GM12891 (cell line): ENCODE data around the gene ATG10.
A peak's percentile ranks its signal among the peaks of the same experiment; 100 is the strongest.
"Not testable (repeated sequence)": the region's sequence is repeated elsewhere in the genome, so short reads cannot be mapped to it uniquely, and the experiment has no call there.

ENCODE experiments used
- DNase-seq: peaks from one replicate; pipeline ENCODE4 v3.0.0; 2011; ENCODE audit warnings: low spot score; ENCODE audit not compliant: insufficient read length
- FAIRE-seq: peaks from 2 replicates; lab custom pipeline; 2011; peaks lifted over from hg19 to GRCh38; lab: Jason Lieb, UNC
- PAX5 ChIP-seq: IDR thresholded peaks from 2 replicates; pipeline ENCODE4 v1.6.1; 2011; ENCODE audit warnings: low read length, moderate library complexity, mild to moderate bottlenecking; ENCODE audit not compliant: insufficient read depth, severe bottlenecking
- POLR2A ChIP-seq: IDR thresholded peaks from 2 replicates; pipeline ENCODE4 v1.6.1; 2011; ENCODE audit warnings: low read depth, low read length, control low read depth
- POLR2AphosphoS5 ChIP-seq: IDR thresholded peaks from 2 replicates; pipeline ENCODE4 v1.6.1; 2011; ENCODE audit warnings: low read depth, low read length, control low read depth
- POU2F2 ChIP-seq: IDR thresholded peaks from 2 replicates; pipeline ENCODE4 v1.6.1; 2011; ENCODE audit warnings: low read depth, mild to moderate bottlenecking, control low read depth, low read length, moderate library complexity
- SPI1 ChIP-seq: IDR thresholded peaks from 2 replicates; pipeline ENCODE4 v1.6.1; 2011; ENCODE audit warnings: low read depth, low read length, control low read depth
- TAF1 ChIP-seq: IDR thresholded peaks from 2 replicates; pipeline ENCODE4 v1.6.1; 2011; ENCODE audit warnings: low read depth, low read length, control low read depth

The ATG10 gene

GRCh38 chr5:81980598-81981260 is 8.9 kb downstream of the ATG10 start:
- DNase-seq: no peak
- TF ChIP-seq SPI1: no peak
- TF ChIP-seq TAF1: no peak
- no peak for TF ChIP-seq POU2F2
- no peak for TF ChIP-seq PAX5
- no peak for TF ChIP-seq POLR2A
- no peak for TF ChIP-seq POLR2AphosphoS5
- FAIRE-seq: no peak

GRCh38 chr5:81982172-81982685 is 10.4 kb downstream of the ATG10 start:
- FAIRE-seq, DNase-seq: not testable (repeated sequence)

GRCh38 chr5:81983148-81983547 is 11.3 kb downstream of the ATG10 start:
- DNase-seq, FAIRE-seq: not testable (repeated sequence)

GRCh38 chr5:81983563-81983962 is 11.7 kb downstream of the ATG10 start:
- not testable (repeated sequence) for DNase-seq, FAIRE-seq

- FAIRE-seq: no peak
- TF ChIP-seq POLR2AphosphoS5: no peak
- TF ChIP-seq POLR2A: no peak
- no peak for TF ChIP-seq TAF1
- no peak for DNase-seq
Measured at GRCh38 chr5:81986126-81986525, 14.3 kb downstream of the ATG10 start.

- FAIRE-seq (no peak), DNase-seq (no peak)
- TF ChIP-seq SPI1 (no peak), POU2F2 (no peak), POLR2A (no peak), TAF1 (no peak), POLR2AphosphoS5 (no peak), PAX5 (no peak)
Measured at GRCh38 chr5:81989204-81989603, 17.4 kb downstream of the ATG10 start.

GRCh38 chr5:81994679-81995078 is 22.9 kb downstream of the ATG10 start:
- TF ChIP-seq POLR2A (no peak), POU2F2 (no peak)
- FAIRE-seq (no peak), DNase-seq (no peak)

- TF ChIP-seq POLR2A: no peak
- FAIRE-seq: no peak
- DNase-seq: no peak
Measured at GRCh38 chr5:81995407-81995806, 23.6 kb downstream of the ATG10 start.

GRCh38 chr5:82004511-82004910 is 32.7 kb downstream of the ATG10 start:
- peak; percentile 13 for FAIRE-seq
- DNase-seq: no peak
- TF ChIP-seq POLR2A: no peak
- TF ChIP-seq POLR2AphosphoS5: no peak
- TF ChIP-seq PAX5: no peak
- TF ChIP-seq TAF1: no peak
- TF ChIP-seq POU2F2: no peak
- TF ChIP-seq SPI1: no peak

GRCh38 chr5:82009869-82010268 is 38.0 kb downstream of the ATG10 start:
- not testable (repeated sequence) for FAIRE-seq, DNase-seq

GRCh38 chr5:82010696-82011095 is 38.9 kb downstream of the ATG10 start:
- TF ChIP-seq PAX5 (no peak), POU2F2 (no peak), TAF1 (no peak), SPI1 (no peak), POLR2AphosphoS5 (no peak), POLR2A (no peak)
- FAIRE-seq: no peak
- no peak for DNase-seq

- FAIRE-seq (no peak), DNase-seq (no peak)
- no peak for TF ChIP-seq TAF1
Measured at GRCh38 chr5:82011761-82012160, 39.9 kb downstream of the ATG10 start.

GRCh38 chr5:82014644-82015043 is 42.8 kb downstream of the ATG10 start:
- FAIRE-seq, DNase-seq: not testable (repeated sequence)
